Dedifferentiated amniotic fluid mesenchymal stem cell (primary cell): ENCODE data around the gene RRN3.
"Not testable (repeated sequence)": the region's sequence is repeated elsewhere in the genome, so short reads cannot be mapped to it uniquely, and the experiment has no call there.

Source experiments
- DNase-seq: peaks from one replicate; pipeline ENCODE4 v3.0.0-alpha.2; 2016; ENCODE audit errors: extremely low spot score

Gene RRN3

GRCh38 chr16:15051387-15051951, 42.6 kb downstream of the RRN3 start:
- no peak for DNase-seq

GRCh38 chr16:15050440-15050839, 43.6 kb downstream of the RRN3 start:
- DNase-seq, result not testable (repeated sequence)

GRCh38 chr16:15049581-15050180, 44.4 kb downstream of the RRN3 start:
- no peak for DNase-seq

GRCh38 chr16:15046692-15047376, 47.2 kb downstream of the RRN3 start:
- DNase-seq, result no peak

- DNase-seq, result not testable (repeated sequence)
Observed at GRCh38 chr16:15045270-15045669, 48.8 kb downstream of the RRN3 start.

- no peak for DNase-seq
Observed at GRCh38 chr16:15044286-15044685, 49.8 kb downstream of the RRN3 start.

- DNase-seq, result no peak
Observed at GRCh38 chr16:15043344-15043743, 50.7 kb downstream of the RRN3 start.

- DNase-seq, result no peak
Observed at GRCh38 chr16:15041271-15042004, 52.6 kb downstream of the RRN3 start.

- DNase-seq, result no peak
Observed at GRCh38 chr16:15038689-15039088, 55.4 kb downstream of the RRN3 start.

- DNase-seq, result no peak
Observed at GRCh38 chr16:15037745-15038144, 56.3 kb downstream of the RRN3 start.

- no peak for DNase-seq
Observed at GRCh38 chr16:15037003-15037402, 57.1 kb downstream of the RRN3 start.

GRCh38 chr16:15035163-15035729, 58.8 kb downstream of the RRN3 start:
- no peak for DNase-seq

- no peak for DNase-seq
Observed at GRCh38 chr16:15034266-15035162, 59.6 kb downstream of the RRN3 start.

- DNase-seq, result no peak
Observed at GRCh38 chr16:15033309-15033707, 60.8 kb downstream of the RRN3 start.

- no peak for DNase-seq
Observed at GRCh38 chr16:15032547-15033308, 61.3 kb downstream of the RRN3 start.

GRCh38 chr16:15031586-15031985, 62.5 kb downstream of the RRN3 start:
- DNase-seq, result no peak

- no peak for DNase-seq
Observed at GRCh38 chr16:15031179-15031578, 62.9 kb downstream of the RRN3 start.

GRCh38 chr16:15029749-15030148, 64.3 kb downstream of the RRN3 start:
- not testable (repeated sequence) for DNase-seq

- DNase-seq, result not testable (repeated sequence)
Observed at GRCh38 chr16:15028801-15029698, 65.0 kb downstream of the RRN3 start.
